ENCODE data around the gene CD200R1L. TPM values are rescaled to one million over a fixed set of nuclear protein-coding genes. Genes with fewer than 3 reads are reported as not detected.
A peak's percentile ranks its signal among the peaks of the same experiment; 100 is the strongest.

CD200R1L gene
- total RNA-seq, 2 experiments from 2014 or later, result not detected

GRCh38 chr3:112875561-112875960 is 28.9 kb upstream of the CD200R1L start:
- H3K36me3 ChIP-seq (ENCODE audit: insufficient read depth, low read length), result no peaks in the 10 kb centered on the region
- peaks cover 32% of the 10 kb centered on the region for H3K4me1 ChIP-seq (ENCODE audit: insufficient read depth, low read length, poor library complexity, severe bottlenecking)
- H4K20me1 ChIP-seq (ENCODE audit: insufficient read depth, low read length), result no peaks in the 10 kb centered on the region
- H3K4me2 ChIP-seq (ENCODE audit: low read length), result no peak overlapping the region
- no peak for TF ChIP-seq EZH2phosphoT487 (IDR thresholded peaks at IDR 0.05; ENCODE audit: borderline replicate concordance, low read depth, low read length)
- no peak for TF ChIP-seq CTCF (conservative IDR thresholded peaks at IDR 0.05; ENCODE audit: low read length)
- POLR2A ChIA-PET, result interaction anchor here (0.7 kb wide), 5 partner anchors 9 to 616 kb away, joined by 3 to 7 read pairs (median 3); no protein-coding TSS in a partner anchor
- no peak overlapping the region for H3K27ac ChIP-seq (ENCODE audit: low read depth, low read length, poor library complexity, severe bottlenecking)
- peak overlapping the region; percentile 83; the same call in 1 of the 2 replicates for H2AFZ ChIP-seq (ENCODE audit: low read length)
- no peaks in the 10 kb centered on the region for H3K9me2 ChIP-seq (ENCODE audit: insufficient read depth, low read length)
- intact Hi-C loops (cut with micrococcal nuclease; ENCODE audit: unreplicated experiment), result no loop called here
- no peak overlapping the region for H3K4me3 ChIP-seq (ENCODE audit: low read depth, low read length, poor library complexity, severe bottlenecking)
- no peaks in the 10 kb centered on the region for H3K79me2 ChIP-seq (ENCODE audit: insufficient read depth, low read depth, low read length)
- DNase-seq (ENCODE audit: low spot score), result no peak
- peaks cover 13% of the 10 kb centered on the region; the same call in 1 of the 2 replicates for H3K9me3 ChIP-seq (ENCODE audit: low read length)
- BruUV-seq (replicated peaks), result no TSS peak
- CTCF ChIA-PET (ENCODE audit: unreplicated experiment), result no interaction called here

GRCh38 chr3:112874725-112875124 is 28.1 kb upstream of the CD200R1L start:
- intact Hi-C loops (cut with micrococcal nuclease; ENCODE audit: unreplicated experiment), result no loop called here
- H3K79me2 ChIP-seq (ENCODE audit: insufficient read depth, low read depth, low read length), result no peaks in the 10 kb centered on the region
- no peaks in the 10 kb centered on the region for H4K20me1 ChIP-seq (ENCODE audit: insufficient read depth, low read length)
- H3K9me3 ChIP-seq (ENCODE audit: low read length), result peaks cover 21% of the 10 kb centered on the region; the same call in 1 of the 2 replicates
- ChIA-PET POLR2A (interaction anchor here (0.7 kb wide), 1 partner anchor 153 kb away, joined by 3 read pairs; no protein-coding TSS in a partner anchor), CTCF (ENCODE audit: unreplicated experiment) (no interaction called here)
- H3K36me3 ChIP-seq (ENCODE audit: insufficient read depth, low read length), result no peaks in the 10 kb centered on the region
- peak overlapping the region; percentile 83 for H2AFZ ChIP-seq (ENCODE audit: low read length)
- TF ChIP-seq EZH2phosphoT487 (IDR thresholded peaks at IDR 0.05; ENCODE audit: borderline replicate concordance, low read depth, low read length) (no peak), CTCF (conservative IDR thresholded peaks at IDR 0.05; ENCODE audit: low read length) (no peak)
- no peak for DNase-seq (ENCODE audit: low spot score)
- H3K4me2 ChIP-seq (ENCODE audit: low read length), result peak overlapping the region; percentile 67
- H3K4me1 ChIP-seq (ENCODE audit: insufficient read depth, low read length, poor library complexity, severe bottlenecking), result peaks cover 32% of the 10 kb centered on the region
- H3K4me3 ChIP-seq (ENCODE audit: low read depth, low read length, poor library complexity, severe bottlenecking), result peak overlapping the region; percentile 36
- BruUV-seq (replicated peaks), result no TSS peak
- no peaks in the 10 kb centered on the region for H3K9me2 ChIP-seq (ENCODE audit: insufficient read depth, low read length)
- H3K27ac ChIP-seq (ENCODE audit: low read depth, low read length, poor library complexity, severe bottlenecking), result peak overlapping the region; percentile 32

GRCh38 chr3:112873632-112874031 is 27.0 kb upstream of the CD200R1L start:
- BruUV-seq (replicated peaks), result no TSS peak
- Histone ChIP-seq H2AFZ (ENCODE audit: low read length) (peak overlapping the region; percentile 83), H3K36me3 (ENCODE audit: insufficient read depth, low read length) (no peaks in the 10 kb centered on the region), H4K20me1 (ENCODE audit: insufficient read depth, low read length) (no peaks in the 10 kb centered on the region), H3K79me2 (ENCODE audit: insufficient read depth, low read depth, low read length) (no peaks in the 10 kb centered on the region), H3K9me3 (ENCODE audit: low read length) (peaks cover 24% of the 10 kb centered on the region; the same call in 1 of the 2 replicates), H3K9me2 (ENCODE audit: insufficient read depth, low read length) (no peaks in the 10 kb centered on the region), H3K4me3 (ENCODE audit: low read depth, low read length, poor library complexity, severe bottlenecking) (peak overlapping the region; percentile 36), H3K4me2 (ENCODE audit: low read length) (peak overlapping the region; percentile 67), H3K27ac (ENCODE audit: low read depth, low read length, poor library complexity, severe bottlenecking) (peak overlapping the region; percentile 32), H3K4me1 (ENCODE audit: insufficient read depth, low read length, poor library complexity, severe bottlenecking) (peaks cover 32% of the 10 kb centered on the region)
- intact Hi-C loops (cut with micrococcal nuclease; ENCODE audit: unreplicated experiment), result no loop called here
- ChIA-PET POLR2A (interaction anchor here (0.6 kb wide), 2 partner anchors 292 to 1565 kb away, joined by 3 to 4 read pairs; no protein-coding TSS in a partner anchor), CTCF (ENCODE audit: unreplicated experiment) (no interaction called here)
- no peak for TF ChIP-seq EZH2phosphoT487 (IDR thresholded peaks at IDR 0.05; ENCODE audit: borderline replicate concordance, low read depth, low read length)
- no peak for TF ChIP-seq CTCF (conservative IDR thresholded peaks at IDR 0.05; ENCODE audit: low read length)
- peak; percentile 60 for DNase-seq (ENCODE audit: low spot score)

Measured in OCI-LY7 (cell line).